ENCODE measurements around the gene CIITA. TPM values are rescaled to one million over a fixed set of nuclear protein-coding genes. Genes with fewer than 3 reads are reported as not detected.

The CIITA gene
- total RNA-seq, 1 experiment from 2014 or later: not detected

DNA sequence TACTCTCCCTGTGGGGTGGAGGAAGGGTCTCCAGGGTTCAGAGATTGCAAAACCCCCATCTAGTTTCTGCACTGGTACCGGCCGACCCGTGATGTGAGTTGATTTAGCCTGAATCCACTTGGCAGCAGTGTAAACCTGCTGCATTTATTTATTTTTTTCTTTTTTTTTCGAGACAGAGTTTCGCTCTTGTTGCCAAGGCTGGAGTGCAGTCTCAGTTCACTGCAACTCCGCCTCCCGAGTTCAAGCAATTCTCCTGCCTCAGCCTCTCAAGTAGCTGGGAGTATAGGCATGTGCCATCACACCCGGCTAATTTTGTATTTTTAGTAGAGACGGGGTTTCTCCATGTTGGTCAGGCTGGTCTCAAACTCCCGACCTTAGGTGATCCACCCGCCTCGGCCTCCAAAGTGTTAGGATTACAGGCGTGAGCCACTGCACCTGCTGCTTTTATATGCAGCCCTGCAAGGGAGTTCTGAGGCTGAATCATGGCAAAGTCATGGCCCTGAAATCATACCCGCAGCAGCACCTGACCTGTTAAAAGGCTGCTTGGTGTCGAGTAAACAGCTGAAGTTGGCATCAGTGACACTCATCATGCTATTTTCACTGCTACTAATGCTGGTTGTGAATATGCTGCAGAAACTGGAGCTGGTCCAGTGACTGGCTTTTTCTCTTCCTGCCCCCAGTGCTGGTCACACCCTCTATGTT lies 43.9 kb downstream of the CIITA start:
- no peak overlapping the region for H2AK5ac ChIP-seq (ENCODE audit: insufficient read length, low read length)
- no peaks in the 10 kb centered on the region for H4K20me1 ChIP-seq (ENCODE audit: control insufficient read depth, insufficient read depth, insufficient read length)
- no peak overlapping the region for H3K27ac ChIP-seq (ENCODE audit: insufficient read length, low read depth, low read length)
- no peaks in the 10 kb centered on the region for H3K79me2 ChIP-seq (ENCODE audit: insufficient read depth, low read length)
- Mint-ChIP-seq H3K9me3 (no peaks in the 10 kb centered on the region), H3K36me3 (ENCODE audit: insufficient read depth in 1 of 3, low read depth in 3 of 3) (no peaks in the 10 kb centered on the region; a peak in 2 of 7 replicates), H3K4me3 (no peak overlapping the region), H3K4me1 (peaks cover 3 to 13% of the 10 kb centered on the region in 2 experiments), H3K27ac (no peak overlapping the region), H3K27me3 (ENCODE audit: low read depth) (no peaks in the 10 kb centered on the region; the same call in 1 of the 2 replicates)
- H3K9ac ChIP-seq (ENCODE audit: extremely low read depth, insufficient read length, low read length): no peak overlapping the region
- H4K8ac ChIP-seq (replicated peaks; ENCODE audit: insufficient read length, low read depth, low read length): no peak overlapping the region
- no peaks in the 10 kb centered on the region; the same call in 1 of the 2 replicates for H3K4me1 ChIP-seq (ENCODE audit: insufficient read depth, low read length)
- H3K9me3 ChIP-seq (ENCODE audit: control insufficient read depth, low read depth, low read length): no peaks in the 10 kb centered on the region
- H3K4me2 ChIP-seq (ENCODE audit: insufficient read depth, insufficient read length, low read length): no peak overlapping the region
- H2BK15ac ChIP-seq (ENCODE audit: low read depth, low read length): no peak overlapping the region
- H3K79me1 ChIP-seq (ENCODE audit: insufficient read depth, low read depth, low read length, poor library complexity, severe bottlenecking): no peaks in the 10 kb centered on the region
- H2BK12ac ChIP-seq (ENCODE audit: insufficient read length, low read depth, low read length): no peak overlapping the region
- no peak overlapping the region for H4K5ac ChIP-seq (ENCODE audit: insufficient read length, low read depth, low read length)
- no peaks in the 10 kb centered on the region for H3K27me3 ChIP-seq (ENCODE audit: insufficient read depth, low read length)
- no peak overlapping the region for H2BK120ac ChIP-seq (ENCODE audit: low read depth, low read length, poor library complexity, severe bottlenecking)
- no peak for DNase-seq
- no peak overlapping the region for H3T11ph ChIP-seq (ENCODE audit: low read length)
- H4K91ac ChIP-seq (ENCODE audit: insufficient read length, low read depth, low read length): no peak overlapping the region
- H3K23me2 ChIP-seq (ENCODE audit: insufficient read length, low read depth, low read length, poor library complexity, severe bottlenecking): no peaks in the 10 kb centered on the region
- H2BK20ac ChIP-seq (ENCODE audit: low read depth, low read length, poor library complexity, severe bottlenecking): no peak overlapping the region
- no peak overlapping the region for H2BK5ac ChIP-seq (ENCODE audit: insufficient read length, low read length)
- no CpG with 5 or more reads among the region's 15 CpGs for WGBS (ENCODE audit: extremely low coverage, insufficient read length, low lambda C conversion rate)
- TF ChIP-seq, protein P1, sequence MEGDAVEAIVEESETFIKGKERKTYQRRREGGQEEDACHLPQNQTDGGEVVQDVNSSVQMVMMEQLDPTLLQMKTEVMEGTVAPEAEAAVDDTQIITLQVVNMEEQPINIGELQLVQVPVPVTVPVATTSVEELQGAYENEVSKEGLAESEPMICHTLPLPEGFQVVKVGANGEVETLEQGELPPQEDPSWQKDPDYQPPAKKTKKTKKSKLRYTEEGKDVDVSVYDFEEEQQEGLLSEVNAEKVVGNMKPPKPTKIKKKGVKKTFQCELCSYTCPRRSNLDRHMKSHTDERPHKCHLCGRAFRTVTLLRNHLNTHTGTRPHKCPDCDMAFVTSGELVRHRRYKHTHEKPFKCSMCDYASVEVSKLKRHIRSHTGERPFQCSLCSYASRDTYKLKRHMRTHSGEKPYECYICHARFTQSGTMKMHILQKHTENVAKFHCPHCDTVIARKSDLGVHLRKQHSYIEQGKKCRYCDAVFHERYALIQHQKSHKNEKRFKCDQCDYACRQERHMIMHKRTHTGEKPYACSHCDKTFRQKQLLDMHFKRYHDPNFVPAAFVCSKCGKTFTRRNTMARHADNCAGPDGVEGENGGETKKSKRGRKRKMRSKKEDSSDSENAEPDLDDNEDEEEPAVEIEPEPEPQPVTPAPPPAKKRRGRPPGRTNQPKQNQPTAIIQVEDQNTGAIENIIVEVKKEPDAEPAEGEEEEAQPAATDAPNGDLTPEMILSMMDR (conservative IDR thresholded peaks at IDR 0.05): no peak
- no peak overlapping the region for H2AFZ ChIP-seq (ENCODE audit: low read length)
- H3K14ac ChIP-seq (ENCODE audit: insufficient read depth, low read length): no peak overlapping the region
- H3K4ac ChIP-seq (ENCODE audit: low read depth, low read length): no peak overlapping the region
- no peak overlapping the region for H3K23ac ChIP-seq (ENCODE audit: insufficient read length, low read depth, low read length)
- no peak overlapping the region for H3K56ac ChIP-seq (ENCODE audit: insufficient read length, low read depth, low read length)
- H3K18ac ChIP-seq (ENCODE audit: insufficient read length, low read depth, low read length): no peak overlapping the region
